Measurements from ENCODE around the gene VPS18. TPM values are rescaled to one million over a fixed set of nuclear protein-coding genes. Genes with fewer than 3 reads are reported as not detected.
A peak's percentile ranks its signal among the peaks of the same experiment; 100 is the strongest.

Gene VPS18
- total RNA-seq, 1 experiment from 2014 or later: 9.6 TPM

- no TSS peak for BruUV-seq (replicated peaks)
- ChIA-PET CTCF (interaction anchor here (0.6 to 2.9 kb wide), 2 partner anchors 21 to 549 kb away, joined by 3 to 19 read pairs; no protein-coding TSS in a partner anchor), POLR2A (ENCODE audit: unreplicated experiment) (interaction anchor here (0.5 kb wide), 1 partner anchor 14 kb away, joined by 3 read pairs; no protein-coding TSS in a partner anchor)
- no peak for DNase-seq
- Histone ChIP-seq H3K27ac (no peak overlapping the region), H3K4me3 (no peak overlapping the region), H3K79me2 (ENCODE audit: low read depth) (peaks cover 25% of the 10 kb centered on the region), H3K27me3 (ENCODE audit: insufficient read depth, low read depth) (no peaks in the 10 kb centered on the region), H3F3A (ENCODE audit: insufficient read depth, low read depth) (peaks cover 31% of the 10 kb centered on the region), H2AFZ (no peak overlapping the region), H3K36me3 (ENCODE audit: low read depth) (peaks cover 3% of the 10 kb centered on the region; the same call in 1 of the 2 replicates), H3K9me3 (ENCODE audit: insufficient read depth, low read depth) (no peaks in the 10 kb centered on the region), H3K4me1 (replicated peaks; ENCODE audit: insufficient read depth) (peaks cover 47% of the 10 kb centered on the region), H3K9me2 (ENCODE audit: insufficient read depth) (no peaks in the 10 kb centered on the region), H3K4me2 (peak overlapping the region; percentile 92; the same call in 1 of the 2 replicates), H4K20me1 (ENCODE audit: insufficient read depth) (no peaks in the 10 kb centered on the region)
- intact Hi-C loops (cut with micrococcal nuclease; ENCODE audit: unreplicated experiment): loop anchor here (10.0 kb wide), 1 partner anchor 766 kb away; the partner anchor contains the start of gene BMF
- no peak for TF ChIP-seq EZH2 (IDR thresholded peaks at IDR 0.05; ENCODE audit: low read depth)
- no peak for TF ChIP-seq CTCF (conservative IDR thresholded peaks at IDR 0.05)
Measured at GRCh38 chr15:40870716-40871115, 23.5 kb upstream of the VPS18 start.

- Histone ChIP-seq H3F3A (ENCODE audit: insufficient read depth, low read depth) (peaks cover 30% of the 10 kb centered on the region), H3K27me3 (ENCODE audit: insufficient read depth, low read depth) (no peaks in the 10 kb centered on the region), H4K20me1 (ENCODE audit: insufficient read depth) (no peaks in the 10 kb centered on the region), H3K27ac (peak overlapping the region; percentile 91), H3K9me2 (ENCODE audit: insufficient read depth) (no peaks in the 10 kb centered on the region), H3K36me3 (ENCODE audit: low read depth) (peaks cover 3% of the 10 kb centered on the region; the same call in 1 of the 2 replicates), H3K79me2 (ENCODE audit: low read depth) (peaks cover 25% of the 10 kb centered on the region), H2AFZ (no peak overlapping the region), H3K9me3 (ENCODE audit: insufficient read depth, low read depth) (no peaks in the 10 kb centered on the region), H3K4me3 (peak overlapping the region; percentile 81), H3K4me1 (replicated peaks; ENCODE audit: insufficient read depth) (peaks cover 48% of the 10 kb centered on the region), H3K4me2 (peak overlapping the region; percentile 92)
- BruUV-seq (replicated peaks): no TSS peak
- peak; percentile 83 to 88 for DNase-seq
- intact Hi-C loops (cut with micrococcal nuclease; ENCODE audit: unreplicated experiment): loop anchor here (1.0 to 10.0 kb wide), 2 partner anchors 15 to 767 kb away; partner anchors contain the start of gene BMF
- ChIA-PET POLR2A (ENCODE audit: unreplicated experiment) (interaction anchor here (0.6 to 0.8 kb wide), 3 partner anchors 10 to 56 kb away, joined by 4 to 15 read pairs (median 5); no protein-coding TSS in a partner anchor), CTCF (interaction anchor here (0.6 to 3.8 kb wide), 3 partner anchors 14 to 22 kb away, joined by 3 to 61 read pairs (median 19); partner anchors contain the start of gene VPS18)
- no peak for TF ChIP-seq CTCF (conservative IDR thresholded peaks at IDR 0.05)
- TF ChIP-seq EZH2 (IDR thresholded peaks at IDR 0.05; ENCODE audit: low read depth): no peak
Measured at GRCh38 chr15:40871749-40872617, 22.3 kb upstream of the VPS18 start.

Measured in PC-9 (cell line).